GM03348 (cell line): Measurements from ENCODE around the gene C1D.

Source experiments
- DNase-seq: peaks from one replicate; pipeline ENCODE4 v3.0.0; 2012; ENCODE audit warnings: low spot score

Gene C1D

DNA sequence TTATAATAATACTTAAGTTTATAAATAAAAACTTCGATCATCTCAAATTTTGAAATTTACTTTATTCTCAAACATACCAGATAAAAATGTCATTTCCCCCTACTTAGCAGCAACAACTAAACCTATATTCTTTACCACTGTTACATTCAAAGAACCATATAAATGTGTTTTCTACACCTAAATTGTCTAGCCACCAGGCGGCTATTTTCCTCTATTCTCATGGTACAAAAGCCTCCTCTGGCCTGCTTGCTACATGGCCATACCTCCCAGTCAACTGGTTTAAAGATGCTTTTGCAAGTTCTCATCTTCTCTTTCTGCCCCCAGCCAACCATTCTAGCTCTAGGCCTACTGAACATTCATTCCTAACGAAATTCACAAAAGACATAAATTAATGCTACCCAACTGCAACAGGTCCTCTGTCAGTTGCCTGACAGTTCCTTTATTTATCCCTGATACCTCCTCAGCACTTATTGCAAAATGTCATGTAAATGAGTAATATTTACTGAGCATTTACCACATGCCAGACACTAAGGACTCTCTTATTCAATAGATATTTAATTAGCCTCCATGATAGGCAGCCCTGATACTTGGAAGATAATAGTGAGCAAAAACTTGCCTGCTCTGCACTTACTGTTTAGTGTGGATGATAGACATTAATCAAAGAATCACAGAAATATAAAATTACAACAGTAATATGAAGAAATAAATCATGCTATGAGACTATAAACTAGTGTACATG is 5.0 kb downstream of the C1D start:
- DNase-seq = no peak

DNA sequence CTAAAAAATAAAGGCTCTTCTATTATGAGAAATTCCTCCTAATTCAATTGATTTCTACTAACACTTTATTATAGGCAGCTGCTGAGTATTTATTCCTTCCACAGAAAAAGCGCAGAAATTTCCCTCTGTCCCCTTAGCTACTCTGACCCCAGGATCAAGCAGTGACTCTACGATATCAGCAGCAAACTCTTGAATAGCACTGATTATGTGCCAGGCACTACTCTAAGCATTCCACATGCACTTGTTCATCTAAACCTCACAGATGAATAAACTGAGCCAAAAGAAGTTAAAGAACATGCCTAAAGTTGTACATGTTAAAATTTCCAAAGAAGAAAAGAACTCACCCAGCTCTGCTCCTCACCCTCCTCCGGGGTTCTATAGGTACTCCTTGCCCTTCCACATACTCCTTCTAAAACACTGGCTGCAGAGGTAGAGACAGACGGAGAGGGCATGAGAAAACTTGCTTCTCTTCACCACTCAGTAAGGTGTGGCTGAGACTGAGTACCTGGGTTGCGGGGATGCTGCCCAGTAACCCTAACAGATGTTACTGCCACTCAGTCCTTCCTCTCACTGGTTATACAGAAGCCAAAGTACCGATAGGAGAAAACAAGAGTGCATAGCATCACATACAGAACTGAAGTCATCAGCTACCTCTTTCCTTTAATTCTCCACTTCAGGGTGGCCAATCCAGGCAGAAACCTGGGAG is 9.9 kb downstream of the C1D start:
- DNase-seq = no peak

DNA sequence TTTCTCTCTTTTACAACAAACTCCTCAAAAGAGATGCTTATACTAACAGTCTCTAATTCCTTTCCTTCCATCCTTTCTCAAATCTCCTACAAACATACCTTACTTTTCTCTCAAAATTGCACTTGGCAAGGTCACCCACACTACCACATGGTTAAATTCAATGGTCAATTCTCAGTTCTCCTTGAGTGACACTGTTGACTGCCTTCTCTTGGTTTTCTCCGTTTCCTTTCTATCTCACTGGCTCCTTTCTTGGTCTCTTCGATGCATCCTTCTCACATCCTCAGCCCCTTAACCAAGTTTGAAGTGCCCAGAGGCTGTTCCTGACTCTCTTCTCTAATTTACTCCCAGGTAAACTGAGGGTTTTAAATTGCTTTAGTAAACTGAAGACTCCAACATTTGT is 12.5 kb downstream of the C1D start:
- no peak for DNase-seq

DNA sequence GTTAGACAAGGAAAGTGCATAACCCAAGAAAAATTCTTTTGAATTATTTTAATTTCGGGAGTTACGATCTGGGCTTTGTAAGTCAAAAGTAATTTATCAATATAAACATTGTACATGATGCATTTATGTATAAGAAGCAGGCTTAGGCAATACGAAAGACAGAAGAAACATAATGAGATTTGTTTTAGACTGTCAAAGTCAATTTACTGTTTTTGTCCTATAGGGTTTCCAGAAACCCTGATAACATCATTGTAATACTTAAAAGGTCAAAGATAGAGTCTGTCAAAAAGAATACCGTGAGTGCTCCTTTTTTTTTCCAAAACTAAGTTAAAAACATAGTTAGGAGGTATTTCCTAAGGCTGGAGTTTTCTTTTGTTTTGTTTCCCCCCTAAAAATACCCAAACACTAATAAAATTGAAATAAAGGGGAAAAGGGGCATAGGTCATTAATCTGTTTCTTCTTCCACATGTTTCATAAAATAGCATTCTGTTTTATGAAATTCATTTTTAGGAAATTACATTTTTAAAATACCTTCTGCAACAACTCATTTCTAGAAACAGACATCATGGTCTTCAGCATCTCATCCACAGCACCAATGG is 16.1 kb downstream of the C1D start:
- no peak for DNase-seq

DNA sequence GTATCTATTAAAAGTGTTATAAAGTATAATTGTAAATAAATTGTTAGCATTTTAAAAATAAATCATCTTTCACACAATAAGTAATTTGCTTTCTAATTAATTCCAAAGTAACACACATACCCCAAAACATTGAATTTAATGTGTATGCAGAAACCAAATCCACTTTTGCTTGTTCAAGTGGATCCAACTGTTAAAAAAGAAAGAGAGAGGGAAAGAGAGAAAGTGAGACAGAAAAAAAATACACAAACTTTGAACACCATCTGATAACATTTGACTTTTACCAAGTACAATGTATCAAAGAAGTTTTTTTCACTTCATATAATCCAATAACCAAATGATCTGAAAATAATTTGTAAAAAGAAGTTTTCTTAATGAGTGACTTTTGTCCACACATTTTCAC is 16.6 kb downstream of the C1D start:
- DNase-seq = no peak

DNA sequence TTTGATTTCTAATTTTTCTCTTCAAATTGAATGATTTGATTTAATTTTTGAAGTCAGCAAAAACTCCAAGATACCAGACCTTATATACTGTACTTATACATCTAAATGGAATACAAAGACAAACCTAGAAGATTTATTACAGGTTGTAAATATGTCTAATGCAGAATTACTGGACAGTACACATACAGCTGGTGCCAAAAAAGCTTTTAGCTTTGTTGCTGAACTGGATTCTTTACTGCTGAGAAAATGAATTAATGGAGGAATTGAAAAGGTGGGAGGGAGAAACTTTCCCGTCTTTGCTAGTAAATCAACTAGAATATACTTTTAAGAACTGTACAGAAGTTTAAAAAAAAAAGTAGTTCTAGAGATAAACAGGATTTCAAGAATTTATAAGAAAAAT is 17.5 kb downstream of the C1D start:
- no peak for DNase-seq

DNA sequence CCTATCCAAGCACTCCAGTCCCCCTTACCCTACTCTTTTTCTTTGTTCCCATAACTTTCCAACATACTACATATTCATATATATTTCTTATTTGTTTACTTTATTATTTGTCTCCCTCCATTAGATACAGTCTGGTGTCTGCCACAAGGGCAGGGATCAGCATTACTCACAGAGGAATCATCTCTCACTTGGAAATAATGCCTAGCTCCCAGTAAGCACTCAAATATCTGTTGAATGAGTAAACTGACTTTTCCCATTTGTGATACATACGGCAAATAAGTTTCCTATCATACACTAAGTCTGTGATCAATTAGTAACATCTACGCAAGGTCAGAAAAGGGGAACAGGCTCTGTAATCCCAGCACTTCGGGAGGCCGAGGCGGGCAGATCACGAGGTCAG is 18.7 kb downstream of the C1D start:
- DNase-seq = peak; percentile 60

DNA sequence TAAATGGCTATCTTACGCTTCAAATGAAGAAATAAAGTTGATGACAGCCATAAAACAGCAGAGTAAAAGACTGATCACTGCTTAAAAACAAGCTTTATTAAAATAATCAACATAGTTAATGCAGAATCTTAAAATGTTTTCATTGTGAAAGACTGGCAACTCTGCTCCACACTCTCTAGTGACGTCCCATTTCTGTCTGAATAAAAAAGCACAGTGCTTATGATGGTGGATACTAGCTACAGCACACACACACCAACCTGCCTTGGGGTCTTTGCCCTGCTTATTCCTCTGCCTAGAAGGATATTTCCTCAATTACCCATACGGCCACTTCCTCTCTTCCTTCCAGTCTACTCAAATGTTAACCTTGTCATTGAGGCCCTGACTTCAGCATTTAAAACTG is 19.1 kb downstream of the C1D start:
- DNase-seq = no peak

DNA sequence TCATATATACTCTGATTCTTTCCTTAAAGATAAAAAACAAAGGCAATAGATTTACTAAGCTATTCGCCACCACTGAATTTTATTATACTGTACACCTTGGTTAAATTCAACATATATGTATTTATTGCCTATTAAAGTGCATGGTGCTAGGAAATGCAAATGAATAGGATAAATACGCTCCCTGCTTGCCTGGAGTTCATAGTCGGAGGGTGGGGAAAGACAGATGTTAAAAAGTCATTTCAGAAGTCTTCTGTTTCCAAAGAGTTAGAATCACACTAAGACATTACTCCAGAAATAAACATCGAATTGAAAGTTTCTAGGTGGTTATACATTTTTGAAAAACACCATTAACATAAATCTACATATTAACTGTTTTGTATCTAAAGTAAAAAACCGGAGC is 19.8 kb downstream of the C1D start:
- no peak for DNase-seq

DNA sequence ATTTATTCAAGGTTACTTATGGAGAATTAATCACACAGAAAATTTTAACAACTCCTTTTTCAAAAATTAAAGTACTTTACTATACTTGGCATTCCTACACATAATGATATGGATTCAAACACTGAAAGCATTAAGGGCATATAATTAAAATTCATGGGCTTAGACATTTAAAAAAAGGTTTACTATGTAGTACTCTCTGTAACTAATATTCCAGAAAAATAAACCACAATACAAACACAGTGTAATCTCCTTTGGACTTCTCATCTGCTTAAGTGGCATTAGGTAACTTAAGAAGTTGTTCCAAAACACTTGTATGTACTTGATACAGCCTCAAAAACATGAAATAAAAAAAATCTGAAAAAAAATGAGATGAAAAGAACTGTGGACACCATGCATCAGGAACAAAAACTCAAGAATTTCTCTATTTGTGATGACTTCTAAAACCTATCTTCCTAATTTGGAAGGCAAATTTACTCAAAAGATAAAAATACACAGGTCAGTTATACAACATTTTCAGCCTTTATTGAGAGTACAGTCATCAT is 21.0 kb downstream of the C1D start:
- DNase-seq = no peak

DNA sequence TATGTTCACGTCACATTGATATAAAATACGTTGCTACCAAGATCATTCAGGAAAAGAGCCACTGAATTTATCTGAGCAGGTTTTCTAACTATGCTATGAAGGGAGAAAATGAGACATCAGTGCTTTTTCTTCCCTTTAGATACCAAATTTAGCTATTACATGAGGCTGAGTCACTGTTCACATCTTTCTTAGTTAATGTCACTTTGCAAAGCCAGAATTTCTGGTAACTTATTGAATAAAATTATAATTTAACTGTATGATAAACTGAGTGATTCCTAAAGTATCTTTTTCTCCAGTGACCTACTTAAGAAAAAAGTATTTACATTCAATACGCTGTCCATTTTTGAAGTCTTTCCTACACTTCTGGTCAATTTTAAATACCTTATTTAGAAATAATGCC is 22.7 kb downstream of the C1D start:
- DNase-seq = peak; percentile 16

DNA sequence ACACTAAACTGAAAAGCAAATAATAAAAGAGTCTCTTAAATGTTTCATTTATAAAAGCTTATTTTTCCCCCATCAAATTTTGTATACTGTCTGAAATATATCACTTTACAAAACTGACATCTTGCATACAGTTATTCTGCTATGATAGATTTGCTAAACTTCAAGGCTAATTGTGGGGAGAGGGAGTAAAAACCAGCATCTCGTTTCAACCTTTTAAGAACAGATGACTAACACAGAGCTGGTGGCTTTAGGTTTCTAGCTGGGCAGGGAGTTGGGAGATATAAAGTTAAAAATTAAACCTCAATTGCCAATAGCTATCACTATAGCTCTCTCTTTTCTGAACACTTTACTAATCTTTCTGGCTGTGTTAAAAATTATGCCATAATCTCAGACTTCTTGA is 23.5 kb downstream of the C1D start:
- DNase-seq = no peak

DNA sequence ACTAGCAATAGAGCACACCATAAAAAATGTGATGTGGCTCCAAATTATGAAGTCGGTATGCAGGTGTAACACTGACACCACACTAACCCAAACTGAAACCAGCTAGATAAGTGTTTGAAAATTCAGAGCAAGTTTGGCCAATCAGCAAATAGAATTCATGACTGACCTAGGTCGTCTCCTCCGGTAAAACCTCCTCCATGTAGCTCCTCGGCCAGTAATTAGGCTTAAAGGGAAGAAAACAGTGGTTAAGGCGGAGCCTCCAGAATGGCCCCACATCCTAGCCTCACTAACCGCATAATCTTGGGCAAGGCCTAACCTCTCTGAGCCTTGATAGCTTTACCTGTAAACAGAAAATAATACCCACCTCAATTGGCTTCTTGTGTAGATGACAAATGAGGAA is 30.1 kb downstream of the C1D start:
- DNase-seq = no peak

DNA sequence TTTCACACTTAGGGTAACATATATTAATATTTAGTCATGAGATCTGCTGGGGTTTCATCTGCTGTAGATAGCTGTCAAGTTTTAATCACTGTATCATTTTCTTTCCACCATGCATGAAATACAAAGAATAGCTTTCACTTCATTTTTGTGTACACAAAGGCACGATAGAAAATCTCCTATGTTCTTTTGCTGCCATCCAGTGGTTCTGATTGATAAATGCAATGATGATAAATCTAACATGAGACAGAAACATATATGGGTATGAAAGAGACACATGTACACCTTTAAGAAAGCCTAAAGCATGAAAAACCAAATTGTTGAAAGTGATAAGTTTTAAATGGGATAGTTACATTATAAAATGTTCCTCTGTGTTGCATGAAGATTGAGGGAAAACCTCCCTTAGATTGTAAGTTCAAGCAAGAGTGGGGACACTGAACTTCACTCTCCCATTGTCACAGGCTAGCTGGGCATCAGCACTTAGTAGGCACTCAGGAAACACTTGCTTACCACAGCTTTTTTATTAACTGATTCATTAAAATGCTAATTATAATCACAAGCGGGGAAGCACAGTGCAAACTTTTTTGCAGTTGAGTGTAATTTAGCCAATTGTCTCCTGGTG is 31.2 kb downstream of the C1D start:
- peak; percentile 59 for DNase-seq

DNA sequence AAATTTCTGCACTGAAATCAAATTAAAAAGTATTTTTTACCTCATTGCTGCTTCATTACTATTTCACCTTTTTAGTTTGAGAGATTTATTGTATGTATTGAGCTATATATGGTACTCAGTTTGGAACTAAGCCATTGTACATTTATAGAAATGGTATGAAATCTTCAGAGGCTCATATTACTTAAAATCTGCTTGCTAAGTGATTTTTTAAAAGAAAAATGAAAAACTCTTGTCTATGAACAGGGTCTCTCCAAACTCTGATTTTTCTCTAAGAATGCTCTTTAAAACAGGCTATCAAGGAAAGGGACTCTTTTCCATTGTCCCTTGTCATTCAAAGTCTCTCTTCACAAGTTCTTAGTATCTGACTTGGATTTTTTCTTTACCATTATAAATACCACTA is 31.8 kb downstream of the C1D start:
- DNase-seq = no peak

DNA sequence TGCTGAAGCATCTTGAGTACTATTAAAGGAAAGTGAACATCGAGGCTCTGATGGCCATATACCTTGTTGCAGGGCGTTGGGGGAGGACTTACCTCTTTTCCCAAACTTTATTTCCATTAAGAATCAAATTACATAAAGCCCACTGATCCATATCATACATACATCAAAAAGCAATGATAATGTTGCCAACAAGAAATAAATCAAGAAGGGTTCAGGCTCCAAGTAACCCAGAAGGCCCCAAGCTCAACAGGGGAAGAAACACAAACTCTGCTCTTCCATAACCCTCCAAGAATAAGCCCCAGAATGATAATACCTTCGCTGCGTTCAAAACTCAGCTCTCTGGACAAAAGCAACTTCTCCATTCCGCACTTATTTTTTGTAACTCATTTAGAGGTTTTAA is 32.3 kb downstream of the C1D start:
- DNase-seq = no peak

DNA sequence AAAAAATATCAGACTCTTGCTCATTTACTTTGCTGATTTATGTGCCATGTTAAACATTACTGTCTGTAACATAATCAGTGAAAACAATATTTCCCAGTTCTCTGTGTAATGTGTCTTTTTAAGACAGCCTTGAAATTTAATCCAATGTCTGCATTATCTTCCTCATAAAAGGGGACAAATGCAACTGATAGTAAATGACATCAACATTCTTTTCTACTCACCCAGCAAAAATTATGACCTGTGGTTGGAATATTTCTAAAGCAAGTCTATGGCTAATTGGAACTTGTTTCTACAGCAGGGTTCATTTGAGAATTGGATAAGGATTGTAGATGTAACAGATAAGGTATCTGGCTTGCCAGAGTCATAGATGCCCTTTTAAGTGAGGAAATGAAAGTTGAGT is 34.8 kb downstream of the C1D start:
- peak; percentile 25 for DNase-seq

DNA sequence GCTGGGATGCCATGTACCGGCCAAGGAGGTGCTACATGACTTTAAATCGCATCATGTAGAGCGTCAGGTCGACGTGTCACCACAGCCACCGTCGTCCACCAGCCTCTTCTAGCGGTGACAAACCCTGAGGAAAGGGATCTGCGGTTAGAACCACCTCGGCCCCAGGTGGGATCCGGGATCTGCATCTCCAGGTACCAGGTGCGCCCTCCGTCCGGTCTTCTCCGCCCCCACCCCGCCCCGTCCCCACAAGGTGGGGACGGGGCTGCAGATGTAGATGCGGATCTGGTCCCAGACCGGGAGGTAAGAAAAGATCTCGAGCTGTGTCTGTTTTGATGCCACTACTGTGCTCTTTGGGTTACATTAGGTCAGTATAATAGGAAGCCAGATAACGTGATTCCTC is 38.4 kb downstream of the C1D start:
- no peak for DNase-seq

DNA sequence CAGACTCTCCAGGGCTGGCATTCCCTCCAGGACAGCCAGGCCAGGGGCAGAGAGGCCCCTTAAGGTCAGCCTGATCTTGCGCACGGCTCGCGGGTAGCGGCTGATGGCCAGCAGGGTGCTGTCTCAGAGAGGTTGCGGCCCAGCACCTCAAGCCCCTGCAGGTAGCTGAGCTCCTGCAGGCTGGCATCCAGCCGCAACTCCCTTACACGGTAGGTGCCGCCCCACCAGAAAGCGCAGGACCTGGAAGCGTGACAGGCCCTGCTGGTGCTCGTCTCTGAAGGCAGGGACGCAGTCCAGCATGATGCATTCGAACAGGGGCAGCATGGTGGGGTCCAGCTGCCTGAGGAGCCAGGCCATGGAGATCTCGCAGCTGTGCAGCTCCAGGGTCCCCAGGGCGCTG is 38.9 kb downstream of the C1D start:
- DNase-seq = no peak

DNA sequence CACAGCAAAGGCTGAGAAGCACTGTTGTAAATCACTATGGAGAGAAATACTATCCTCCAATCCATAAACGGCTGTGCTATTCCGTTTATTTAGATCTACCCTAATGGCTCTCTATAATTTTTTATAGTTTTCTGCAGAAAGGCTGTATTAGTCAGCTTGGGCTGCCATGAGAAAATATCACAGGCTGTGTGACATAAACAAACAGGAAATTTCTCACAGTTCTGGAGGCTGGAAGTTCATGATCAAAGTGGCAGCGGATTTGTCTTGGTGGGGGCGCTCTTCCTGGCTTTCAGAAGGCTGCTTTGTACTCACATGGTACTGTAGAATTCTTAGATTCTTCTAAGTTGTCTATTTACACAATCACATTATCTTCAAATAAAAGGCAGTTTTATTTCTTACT is 44.1 kb downstream of the C1D start:
- no peak for DNase-seq

DNA sequence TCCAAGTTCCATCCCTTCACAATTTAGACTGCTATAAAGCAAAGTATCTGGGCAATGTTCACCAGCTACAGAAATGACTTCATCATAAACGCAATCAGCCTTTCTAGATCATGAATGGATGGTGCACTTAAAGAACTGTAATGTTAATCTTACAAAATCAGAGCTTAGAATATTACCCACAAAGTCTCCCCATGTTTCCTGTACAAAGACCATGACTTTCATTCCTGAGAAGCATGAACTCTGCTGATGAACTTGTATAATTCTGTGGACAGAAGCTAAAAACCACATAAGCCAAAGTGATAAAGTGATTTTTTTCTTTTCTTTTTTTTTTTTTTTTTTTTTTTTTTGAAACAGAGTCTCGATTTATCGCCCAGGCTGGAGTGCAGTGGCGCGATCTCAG is 53.3 kb downstream of the C1D start:
- no peak for DNase-seq

DNA sequence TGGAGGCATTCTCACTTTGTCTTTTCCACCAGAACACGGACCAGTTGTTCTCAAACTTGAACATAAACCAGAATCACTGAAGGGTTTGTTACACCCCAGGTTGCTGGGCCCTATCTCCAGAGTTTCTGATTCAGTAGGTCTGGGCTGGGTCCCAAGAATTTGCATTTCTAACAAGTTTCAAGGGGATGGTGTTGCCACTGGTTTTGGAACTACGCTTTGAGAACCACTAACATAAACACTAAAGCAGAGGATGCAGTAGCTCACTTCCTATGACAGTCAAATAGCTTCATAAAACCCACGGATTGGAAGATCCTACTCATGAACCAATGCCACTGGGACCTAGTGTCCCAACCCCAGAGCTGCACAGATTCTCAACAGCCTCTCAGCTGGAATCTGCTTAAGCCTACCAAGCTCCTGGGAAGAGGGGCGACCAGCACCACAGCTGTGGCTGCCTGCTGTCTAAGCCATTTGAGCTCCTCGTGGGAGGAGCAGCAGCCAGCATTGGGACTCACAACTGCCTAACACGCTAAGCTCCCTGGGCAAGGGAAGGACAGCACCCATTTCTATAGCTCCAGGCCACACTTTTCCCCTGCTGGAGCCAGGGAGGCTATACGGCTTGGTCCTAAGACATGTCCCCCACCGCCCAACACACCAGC is 62.5 kb downstream of the C1D start:
- DNase-seq = no peak
